GM06990 (cell line): Measurements from ENCODE around the gene PBX3.

Experiments
- DNase-seq: peaks from one replicate; pipeline ENCODE4 v3.0.0-alpha.2; 2011; ENCODE audit not compliant: insufficient read length; ENCODE audit errors: extremely low read depth
- H3K27me3 ChIP-seq: replicated peaks from 2 replicates; pipeline ENCODE4 v1.6.0; 2011; ENCODE audit warnings: low read length; ENCODE audit not compliant: control insufficient read depth, insufficient read depth
- H3K36me3 ChIP-seq: 2 replicates; pipeline ENCODE4 v1.5.1; 2011; ENCODE audit warnings: low read length; ENCODE audit not compliant: control insufficient read depth, insufficient read depth
- H3K4me3 ChIP-seq: replicated peaks from 2 replicates; pipeline ENCODE4 v1.5.1; 2011; ENCODE audit warnings: low read depth, mild to moderate bottlenecking, control low read depth, low read length
- TF ChIP-seq, protein P1 (sequence below): IDR thresholded peaks from 2 replicates; pipeline ENCODE4 v1.5.1; 2011; ENCODE audit warnings: low read length, control low read depth, mild to moderate bottlenecking, inconsistent platforms; ENCODE audit not compliant: insufficient read depth, poor library complexity, severe bottlenecking

The PBX3 gene

GRCh38 chr9:125908966-125909365 is 161.8 kb downstream of the PBX3 start:
- TF ChIP-seq, protein P1, sequence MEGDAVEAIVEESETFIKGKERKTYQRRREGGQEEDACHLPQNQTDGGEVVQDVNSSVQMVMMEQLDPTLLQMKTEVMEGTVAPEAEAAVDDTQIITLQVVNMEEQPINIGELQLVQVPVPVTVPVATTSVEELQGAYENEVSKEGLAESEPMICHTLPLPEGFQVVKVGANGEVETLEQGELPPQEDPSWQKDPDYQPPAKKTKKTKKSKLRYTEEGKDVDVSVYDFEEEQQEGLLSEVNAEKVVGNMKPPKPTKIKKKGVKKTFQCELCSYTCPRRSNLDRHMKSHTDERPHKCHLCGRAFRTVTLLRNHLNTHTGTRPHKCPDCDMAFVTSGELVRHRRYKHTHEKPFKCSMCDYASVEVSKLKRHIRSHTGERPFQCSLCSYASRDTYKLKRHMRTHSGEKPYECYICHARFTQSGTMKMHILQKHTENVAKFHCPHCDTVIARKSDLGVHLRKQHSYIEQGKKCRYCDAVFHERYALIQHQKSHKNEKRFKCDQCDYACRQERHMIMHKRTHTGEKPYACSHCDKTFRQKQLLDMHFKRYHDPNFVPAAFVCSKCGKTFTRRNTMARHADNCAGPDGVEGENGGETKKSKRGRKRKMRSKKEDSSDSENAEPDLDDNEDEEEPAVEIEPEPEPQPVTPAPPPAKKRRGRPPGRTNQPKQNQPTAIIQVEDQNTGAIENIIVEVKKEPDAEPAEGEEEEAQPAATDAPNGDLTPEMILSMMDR, result no peak
- Histone ChIP-seq H3K36me3 (no peaks in the 10 kb centered on the region), H3K27me3 (no peaks in the 10 kb centered on the region), H3K4me3 (no peak overlapping the region)
- DNase-seq, result no peak

- TF ChIP-seq, protein P1, result no peak
- H3K27me3 ChIP-seq, result no peaks in the 10 kb centered on the region
- H3K4me3 ChIP-seq, result no peak overlapping the region
- no peaks in the 10 kb centered on the region for H3K36me3 ChIP-seq
- DNase-seq, result no peak
Observed at GRCh38 chr9:125909459-125909858, 162.3 kb downstream of the PBX3 start.

GRCh38 chr9:125910286-125910685 is 163.1 kb downstream of the PBX3 start:
- TF ChIP-seq, protein P1, result no peak
- Histone ChIP-seq H3K36me3 (no peaks in the 10 kb centered on the region), H3K27me3 (no peaks in the 10 kb centered on the region), H3K4me3 (no peak overlapping the region)
- no peak for DNase-seq

- Histone ChIP-seq H3K27me3 (no peaks in the 10 kb centered on the region), H3K36me3 (no peaks in the 10 kb centered on the region; the same call in 1 of the 2 replicates), H3K4me3 (no peak overlapping the region)
- TF ChIP-seq, protein P1, result no peak
- no peak for DNase-seq
Observed at GRCh38 chr9:125911861-125912644, 164.9 kb downstream of the PBX3 start.

GRCh38 chr9:125912667-125913066 is 165.5 kb downstream of the PBX3 start:
- TF ChIP-seq, protein P1, result no peak
- Histone ChIP-seq H3K27me3 (no peaks in the 10 kb centered on the region), H3K36me3 (no peaks in the 10 kb centered on the region; the same call in 1 of the 2 replicates), H3K4me3 (no peak overlapping the region)
- no peak for DNase-seq
